ENCODE data around the gene FBXL17. TPM values are rescaled to one million over a fixed set of nuclear protein-coding genes. Genes with fewer than 3 reads are reported as not detected.

The FBXL17 gene
- total RNA-seq, 4 donors from 2014 or later = 14.4 to 22.0 (median 16.6) TPM

DNA sequence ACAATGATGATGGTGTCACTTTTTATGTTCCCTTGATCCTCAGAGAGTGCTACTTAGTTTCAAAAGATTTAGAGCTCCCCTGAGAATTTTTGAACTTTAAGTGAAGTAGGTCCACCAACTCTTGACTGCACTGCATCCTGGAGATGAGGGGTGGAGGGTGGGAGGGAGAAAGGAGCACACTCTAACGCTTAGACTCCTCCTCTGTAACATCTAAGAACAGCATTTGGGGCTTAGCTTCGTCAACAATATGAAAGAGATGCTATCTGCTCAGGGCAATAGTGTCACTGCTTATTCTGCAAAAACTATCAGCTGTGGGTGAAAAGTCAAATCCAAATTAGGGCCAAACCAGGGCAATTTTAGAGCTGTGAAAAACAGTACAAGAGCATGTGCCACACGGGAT lies 468.4 kb downstream of the FBXL17 start:
- Histone ChIP-seq H3K27ac (replicated peaks in 1 of 4) (no peak overlapping the region), H3K36me3 (no peaks in the 10 kb centered on the region), H3K27me3 (no peaks in the 10 kb centered on the region), H3K4me3 (no peak overlapping the region), H3K9me3 (no peaks in the 10 kb centered on the region), H3K4me1 (no peaks in the 10 kb centered on the region)
- TF ChIP-seq, protein P1, sequence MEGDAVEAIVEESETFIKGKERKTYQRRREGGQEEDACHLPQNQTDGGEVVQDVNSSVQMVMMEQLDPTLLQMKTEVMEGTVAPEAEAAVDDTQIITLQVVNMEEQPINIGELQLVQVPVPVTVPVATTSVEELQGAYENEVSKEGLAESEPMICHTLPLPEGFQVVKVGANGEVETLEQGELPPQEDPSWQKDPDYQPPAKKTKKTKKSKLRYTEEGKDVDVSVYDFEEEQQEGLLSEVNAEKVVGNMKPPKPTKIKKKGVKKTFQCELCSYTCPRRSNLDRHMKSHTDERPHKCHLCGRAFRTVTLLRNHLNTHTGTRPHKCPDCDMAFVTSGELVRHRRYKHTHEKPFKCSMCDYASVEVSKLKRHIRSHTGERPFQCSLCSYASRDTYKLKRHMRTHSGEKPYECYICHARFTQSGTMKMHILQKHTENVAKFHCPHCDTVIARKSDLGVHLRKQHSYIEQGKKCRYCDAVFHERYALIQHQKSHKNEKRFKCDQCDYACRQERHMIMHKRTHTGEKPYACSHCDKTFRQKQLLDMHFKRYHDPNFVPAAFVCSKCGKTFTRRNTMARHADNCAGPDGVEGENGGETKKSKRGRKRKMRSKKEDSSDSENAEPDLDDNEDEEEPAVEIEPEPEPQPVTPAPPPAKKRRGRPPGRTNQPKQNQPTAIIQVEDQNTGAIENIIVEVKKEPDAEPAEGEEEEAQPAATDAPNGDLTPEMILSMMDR (IDR thresholded peaks at IDR 0.05) = no peak
- TF ChIP-seq POLR2AphosphoS5 (IDR thresholded peaks at IDR 0.05) = no peak
- no peak for TF ChIP-seq POLR2A (IDR thresholded peaks at IDR 0.05; ENCODE audit: low read depth)
- TF ChIP-seq EP300 (IDR thresholded peaks at IDR 0.05) = no peak
- intact Hi-C loops (cut with DNase I) = no loop called here
- DNase-seq (ENCODE audit: extremely low spot score) = no peak
- WGBS = 100% methylated on average over 3 of the region's 3 CpGs

DNA sequence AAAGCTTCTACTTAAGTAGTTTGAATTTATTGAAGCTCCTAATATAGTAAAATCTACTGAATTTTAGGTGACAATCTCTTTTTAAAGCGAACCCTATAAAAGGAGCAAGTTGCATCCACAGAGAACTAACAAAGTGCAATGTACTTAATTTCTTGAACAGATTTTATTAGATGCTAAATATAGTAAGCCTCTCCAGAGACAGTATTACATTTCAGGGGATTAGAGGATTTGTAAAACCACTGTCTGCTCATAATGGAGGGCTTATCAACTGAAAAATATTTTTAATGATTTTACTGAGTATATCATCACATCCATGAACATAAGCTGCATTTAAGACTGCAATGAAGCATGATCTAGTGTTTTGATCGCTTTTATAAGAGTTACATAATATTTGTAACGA lies 481.2 kb downstream of the FBXL17 start:
- WGBS = 90% methylated on average over 3 of the region's 3 CpGs
- Histone ChIP-seq H3K4me1 (no peaks in the 10 kb centered on the region), H3K4me3 (no peak overlapping the region), H3K36me3 (no peaks in the 10 kb centered on the region), H3K27ac (replicated peaks in 1 of 4) (no peak overlapping the region), H3K9me3 (no peaks in the 10 kb centered on the region), H3K27me3 (no peaks in the 10 kb centered on the region)
- intact Hi-C loops (cut with DNase I) = no loop called here
- DNase-seq (ENCODE audit: extremely low spot score) = no peak
- TF ChIP-seq EP300 (IDR thresholded peaks at IDR 0.05) (no peak), POLR2A (IDR thresholded peaks at IDR 0.05; ENCODE audit: low read depth) (no peak)

DNA sequence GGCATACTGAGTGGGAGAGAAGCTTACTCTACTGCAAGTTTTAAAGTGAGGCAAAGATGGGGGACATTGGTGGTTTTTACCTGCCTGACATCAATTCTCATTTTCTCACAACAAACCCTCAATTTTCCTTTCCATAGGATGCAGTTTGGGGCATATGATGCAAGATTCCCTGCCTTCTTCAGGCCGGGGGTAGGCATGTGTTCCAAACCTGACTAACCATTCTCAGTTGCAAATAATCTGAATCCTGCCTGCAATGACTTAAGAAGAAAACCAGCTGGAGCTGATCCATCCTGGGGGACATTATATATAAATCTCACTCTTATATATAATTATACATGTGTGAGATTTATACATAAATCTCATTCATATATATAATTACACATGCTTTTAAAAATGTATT lies 487.5 kb downstream of the FBXL17 start:
- Histone ChIP-seq H3K27me3 (no peaks in the 10 kb centered on the region), H3K27ac (replicated peaks in 1 of 4) (no peak overlapping the region), H3K9me3 (no peaks in the 10 kb centered on the region), H3K36me3 (no peaks in the 10 kb centered on the region), H3K4me1 (peaks cover 0 to 9% (median 7%) of the 10 kb centered on the region in 4 donors), H3K4me3 (peak overlapping the region in 1 of 4 donors; percentile 4)
- 75% methylated on average over 1 of the region's 1 CpG for WGBS
- TF ChIP-seq POLR2A (IDR thresholded peaks at IDR 0.05; ENCODE audit: low read depth) (no peak), POLR2AphosphoS5 (IDR thresholded peaks at IDR 0.05) (no peak), EP300 (IDR thresholded peaks at IDR 0.05) (no peak)
- TF ChIP-seq, protein P1 (IDR thresholded peaks at IDR 0.05) = no peak
- intact Hi-C loops (cut with DNase I) = no loop called here
- no peak for DNase-seq (ENCODE audit: extremely low spot score)

DNA sequence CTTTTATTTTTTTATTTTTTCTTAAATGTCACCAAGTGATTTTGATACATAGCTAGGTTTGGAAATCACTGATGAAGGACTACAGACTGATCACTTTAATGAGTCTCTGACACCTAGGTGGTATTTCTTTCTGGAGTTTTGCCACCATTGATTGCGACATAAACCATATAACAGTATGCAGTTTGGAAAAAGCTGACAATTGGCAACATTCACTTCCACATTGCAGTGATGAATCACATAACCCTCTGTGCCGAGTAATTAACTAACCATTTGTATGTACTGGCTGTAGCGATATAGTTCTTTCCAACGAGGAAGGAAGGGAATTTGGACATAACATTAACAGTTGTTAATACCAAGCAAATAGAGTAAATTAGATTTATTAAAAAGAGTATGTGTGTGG lies 488.3 kb downstream of the FBXL17 start:
- 29% methylated on average over 4 of the region's 4 CpGs for WGBS
- Histone ChIP-seq H3K9me3 (no peaks in the 10 kb centered on the region), H3K27me3 (no peaks in the 10 kb centered on the region), H3K36me3 (no peaks in the 10 kb centered on the region), H3K4me1 (peaks cover 0 to 9% (median 7%) of the 10 kb centered on the region in 4 donors), H3K27ac (replicated peaks in 1 of 4) (no peak overlapping the region), H3K4me3 (peak overlapping the region in 2 of 4 donors; percentile 4 to 22)
- no peak for DNase-seq (ENCODE audit: extremely low spot score)
- intact Hi-C loops (cut with DNase I) = no loop called here
- TF ChIP-seq POLR2AphosphoS5 (IDR thresholded peaks at IDR 0.05) (no peak), POLR2A (IDR thresholded peaks at IDR 0.05; ENCODE audit: low read depth) (no peak), EP300 (IDR thresholded peaks at IDR 0.05) (no peak)
- TF ChIP-seq, protein P1 (IDR thresholded peaks at IDR 0.05) = no peak

DNA sequence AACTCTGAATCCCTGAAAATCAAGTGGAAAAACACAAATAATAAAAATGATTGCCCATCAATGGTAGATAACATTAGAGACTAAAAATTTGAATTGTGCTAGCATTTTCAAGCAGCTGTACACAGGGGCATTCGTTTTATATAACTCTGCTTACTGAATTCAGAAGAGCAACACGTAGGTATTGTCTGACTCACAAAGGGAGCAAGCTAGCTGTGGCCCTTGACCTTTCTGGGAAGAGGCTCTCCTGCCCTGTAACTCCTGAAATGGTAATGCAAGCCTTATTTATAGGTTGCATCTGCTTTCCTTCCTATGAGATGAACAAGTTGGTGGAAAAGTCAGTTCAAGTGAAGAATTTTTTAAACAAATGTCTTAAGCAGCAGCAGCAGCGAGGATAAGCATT lies 492.5 kb downstream of the FBXL17 start:
- H3K27ac ChIP-seq (replicated peaks in 1 of 4) = no peak overlapping the region
- intact Hi-C loops (cut with DNase I) = no loop called here
- TF ChIP-seq, protein P1 (IDR thresholded peaks at IDR 0.05) = no peak
- TF ChIP-seq POLR2AphosphoS5 (IDR thresholded peaks at IDR 0.05) = no peak
- no peak for TF ChIP-seq POLR2A (IDR thresholded peaks at IDR 0.05; ENCODE audit: low read depth)
- H3K9me3 ChIP-seq = no peaks in the 10 kb centered on the region
- no peak for DNase-seq (ENCODE audit: extremely low spot score)
- peaks cover 0 to 15% (median 9%) of the 10 kb centered on the region in 4 donors for H3K4me1 ChIP-seq
- no peaks in the 10 kb centered on the region for H3K36me3 ChIP-seq
- no peak overlapping the region for H3K4me3 ChIP-seq
- WGBS = 89% methylated on average over 3 of the region's 3 CpGs
- no peaks in the 10 kb centered on the region for H3K27me3 ChIP-seq

Measured in esophagus muscularis mucosa (tissue), 4 donors.